Endothelial cell of umbilical vein (primary cell): ENCODE data around the gene PXMP4. TPM values are rescaled to one million over a fixed set of nuclear protein-coding genes. Genes with fewer than 3 reads are reported as not detected.

Experiments used
- BruUV-seq: library from RNA; stranded (reverse); fragments of 400-500 nt; replicated peaks from 2 replicates; lab custom pipeline; 2021; lab: Mats Ljungman, UMichigan
- CTCF ChIA-PET: fragments of 300-600, 350-600 bp; sonication (Branson Sonifier 250); formaldehyde crosslinking; loops from one replicate; lab custom pipeline; 2021; ENCODE audit warnings: antibody characterized with exemption, inconsistent platforms; lab: Charles Lee
- POLR2A ChIA-PET: fragments of 300-600, 350-600 bp; sonication (Branson Sonifier 250); formaldehyde crosslinking; loops from one replicate; lab custom pipeline; 2021; ENCODE audit warnings: antibody characterized with exemption, inconsistent platforms; lab: Charles Lee
- DNase-seq: peaks from one replicate; pipeline ENCODE4 v3.0.0-alpha.2; 2011; ENCODE audit warnings: low read depth, low spot score
- FAIRE-seq: peaks from 2 replicates; lab custom pipeline; 2011; peaks lifted over from hg19 to GRCh38; lab: Jason Lieb, UNC
- H2AFZ ChIP-seq: 2 replicates; pipeline ENCODE4 v1.6.0; 2012; ENCODE audit warnings: low read depth, low read length, control low read depth, inconsistent platforms
- H3K27ac ChIP-seq: 2 replicates; pipeline ENCODE4 v1.5.1; 2011; ENCODE audit warnings: low read depth, mild to moderate bottlenecking, control low read depth, low read length, moderate library complexity; ENCODE audit not compliant: insufficient read depth
- H3K27me3 ChIP-seq, 2 experiments: 2 replicates each; pipeline versions ENCODE4 v1.6.0 to v1.6.1; 2011; ENCODE audit warnings: low read length in 2 of 2, mixed read lengths in 1 of 2; ENCODE audit not compliant: control insufficient read depth in 2 of 2, insufficient read depth in 2 of 2
- H3K36me3 ChIP-seq, 2 experiments: 2 replicates in 1 of 2; 3 replicates in 1 of 2; pipeline ENCODE4 v1.5.1; 2011; ENCODE audit warnings: low read length in 2 of 2, mild to moderate bottlenecking in 1 of 2, moderate library complexity in 1 of 2; ENCODE audit not compliant: control insufficient read depth in 2 of 2, insufficient read depth in 2 of 2; ENCODE audit errors: extremely low read depth in 1 of 2
- H3K4me1 ChIP-seq: 3 replicates; pipeline ENCODE4 v1.5.1; 2011; ENCODE audit warnings: mild to moderate bottlenecking, low read length; ENCODE audit not compliant: control insufficient read depth, insufficient read depth; ENCODE audit errors: extremely low read depth
- H3K4me2 ChIP-seq: 2 replicates; pipeline ENCODE4 v1.6.1; 2011; ENCODE audit warnings: low read length, control low read depth, mixed read lengths; ENCODE audit not compliant: insufficient read depth
- H3K4me3 ChIP-seq, 3 experiments: fragments of 200-600 bp in 1 of 3; sonication (generic), shearing (Covaris generic) in 1 of 3; replicated peaks in 1 of 3; 2 replicates each; pipeline ENCODE4 v1.5.1; 2011 to 2016; ENCODE audit warnings: control low read depth in 3 of 3, low read length in 3 of 3, mild to moderate bottlenecking in 2 of 3, inconsistent platforms in 1 of 3, low read depth in 1 of 3, moderate library complexity in 1 of 3; ENCODE audit not compliant: insufficient read depth in 1 of 3
- H3K79me2 ChIP-seq: 2 replicates; pipeline ENCODE4 v1.6.0; 2012; ENCODE audit warnings: low read length, inconsistent platforms; ENCODE audit not compliant: control insufficient read depth, insufficient read depth
- H3K9ac ChIP-seq: replicated peaks from 2 replicates; pipeline ENCODE3; 2011; ENCODE audit warnings: low read length, control low read depth; ENCODE audit not compliant: insufficient read depth; ENCODE audit errors: extremely low read depth
- H3K9me1 ChIP-seq: replicated peaks from 3 replicates; pipeline ENCODE4 v1.6.0; 2011; ENCODE audit warnings: mild to moderate bottlenecking, low read length; ENCODE audit not compliant: control insufficient read depth, insufficient read depth; ENCODE audit errors: extremely low read depth
- H3K9me3 ChIP-seq: replicated peaks from 2 replicates; pipeline ENCODE4 v1.5.1; 2012; ENCODE audit warnings: low read length, inconsistent platforms; ENCODE audit not compliant: control insufficient read depth, insufficient read depth
- H4K20me1 ChIP-seq: replicated peaks from 2 replicates; pipeline ENCODE3; 2011; ENCODE audit warnings: mild to moderate bottlenecking, low read length; ENCODE audit not compliant: control insufficient read depth, insufficient read depth; ENCODE audit errors: extremely low read depth
- EZH2 ChIP-seq: IDR thresholded peaks from 2 replicates; pipeline ENCODE4 v1.6.1; 2012; ENCODE audit warnings: borderline replicate concordance, low read depth, mild to moderate bottlenecking, moderate library complexity, low read length, inconsistent platforms; ENCODE audit not compliant: severe bottlenecking
- FOS ChIP-seq: IDR thresholded peaks from 2 replicates; pipeline ENCODE4 v1.6.1; 2011; ENCODE audit warnings: mild to moderate bottlenecking, low read length, moderate library complexity, borderline replicate concordance; ENCODE audit not compliant: insufficient read depth
- JUN ChIP-seq: IDR thresholded peaks from 2 replicates; pipeline ENCODE4 v1.6.1; 2011; ENCODE audit warnings: borderline replicate concordance, low read depth; ENCODE audit not compliant: insufficient read length, insufficient read depth
- MAX ChIP-seq: IDR thresholded peaks from 2 replicates; pipeline ENCODE4 v1.6.1; 2011; ENCODE audit not compliant: insufficient read depth, insufficient read length
- MYC ChIP-seq: IDR thresholded peaks from one replicate; pipeline ENCODE4 v1.6.1; 2011; ENCODE audit warnings: mild to moderate bottlenecking, low read depth, low read length
- POLR2A ChIP-seq: IDR thresholded peaks from 2 replicates; pipeline ENCODE4 v1.6.1; 2012; ENCODE audit warnings: low read depth, mild to moderate bottlenecking, control low read depth, low read length
- POLR2AphosphoS5 ChIP-seq: IDR thresholded peaks from 2 replicates; pipeline ENCODE4 v1.6.1; 2012; ENCODE audit warnings: low read depth, mild to moderate bottlenecking, control low read depth, low read length, moderate library complexity; ENCODE audit not compliant: insufficient read depth
- dilution Hi-C: fragments of 300-500 bp; cut with MboI; formaldehyde crosslinking; loops from one replicate; pipeline ENCODE4 v1.15.0; 2019; ENCODE audit warnings: low sequenced_read_pairs; ENCODE audit not compliant: extremely low pct_ligation_motif_present
- intact Hi-C: fragments of 100-400 bp; cut with micrococcal nuclease; formaldehyde crosslinking; loops from one replicate; pipeline ENCODE4 v1.10.0; 2022
- polyA plus RNA-seq, 4 experiments: library from polyadenylated mRNA; depleted of rRNA in 3 of 4; stranded (reverse) in 3 of 4; unstranded in 1 of 4; fragments of >200 nt; gene quantifications; 2 replicates each; pipeline versions ENCODE4 v1.2.1 to v1.2.3, GENCODE V29; 2011 to 2012; ENCODE audit warnings: missing spikeins in 1 of 4
- total RNA-seq: library from RNA; stranded (reverse); gene quantifications from 2 replicates; pipeline ENCODE4 v1.2.3, GENCODE V29; 2021
- TF ChIP-seq, protein P1 (sequence below), 2 donors: IDR thresholded peaks; 1 replicate in 1 of 2; 2 replicates in 1 of 2; pipeline ENCODE4 v1.5.1; 2011; ENCODE audit warnings: low read length in 2 of 2, mild to moderate bottlenecking in 2 of 2, moderate library complexity in 2 of 2, control low read depth in 1 of 2, inconsistent platforms in 1 of 2, low read depth in 1 of 2; ENCODE audit not compliant: insufficient read depth in 1 of 2; ENCODE audit errors: extremely low read depth in 1 of 2

Gene PXMP4
- total and polyA plus RNA-seq, 2 donors (not counting 3 experiments of a cell fraction or from before 2014, with no cell fraction given): 6.9 to 8.5 TPM

- TF ChIP-seq, protein P1, sequence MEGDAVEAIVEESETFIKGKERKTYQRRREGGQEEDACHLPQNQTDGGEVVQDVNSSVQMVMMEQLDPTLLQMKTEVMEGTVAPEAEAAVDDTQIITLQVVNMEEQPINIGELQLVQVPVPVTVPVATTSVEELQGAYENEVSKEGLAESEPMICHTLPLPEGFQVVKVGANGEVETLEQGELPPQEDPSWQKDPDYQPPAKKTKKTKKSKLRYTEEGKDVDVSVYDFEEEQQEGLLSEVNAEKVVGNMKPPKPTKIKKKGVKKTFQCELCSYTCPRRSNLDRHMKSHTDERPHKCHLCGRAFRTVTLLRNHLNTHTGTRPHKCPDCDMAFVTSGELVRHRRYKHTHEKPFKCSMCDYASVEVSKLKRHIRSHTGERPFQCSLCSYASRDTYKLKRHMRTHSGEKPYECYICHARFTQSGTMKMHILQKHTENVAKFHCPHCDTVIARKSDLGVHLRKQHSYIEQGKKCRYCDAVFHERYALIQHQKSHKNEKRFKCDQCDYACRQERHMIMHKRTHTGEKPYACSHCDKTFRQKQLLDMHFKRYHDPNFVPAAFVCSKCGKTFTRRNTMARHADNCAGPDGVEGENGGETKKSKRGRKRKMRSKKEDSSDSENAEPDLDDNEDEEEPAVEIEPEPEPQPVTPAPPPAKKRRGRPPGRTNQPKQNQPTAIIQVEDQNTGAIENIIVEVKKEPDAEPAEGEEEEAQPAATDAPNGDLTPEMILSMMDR (IDR thresholded peaks at IDR 0.05; ENCODE audit: extremely low read depth in 1 of 2, insufficient read depth in 1 of 2, low read depth in 1 of 2, low read length in 2 of 2): no peak
- TF ChIP-seq JUN (no peak), EZH2 (no peak), POLR2AphosphoS5 (no peak), FOS (no peak), POLR2A (no peak), MYC (no peak), MAX (no peak)
- Histone ChIP-seq H3K4me1 (no peaks in the 10 kb centered on the region), H3K27me3 (no peaks in the 10 kb centered on the region), H4K20me1 (no peaks in the 10 kb centered on the region), H3K27ac (no peak overlapping the region), H3K4me3 (no peak overlapping the region), H3K36me3 (peaks cover 0 to 2% of the 10 kb centered on the region in 2 experiments), H2AFZ (no peak overlapping the region), H3K9ac (no peak overlapping the region), H3K9me1 (no peaks in the 10 kb centered on the region), H3K79me2 (no peaks in the 10 kb centered on the region), H3K4me2 (no peak overlapping the region), H3K9me3 (no peaks in the 10 kb centered on the region)
- intact Hi-C loops (no loop called here), dilution Hi-C loops (no loop called here)
- no peak for DNase-seq
- ChIA-PET CTCF (no interaction called here), POLR2A (no interaction called here)
- no TSS peak for BruUV-seq
- FAIRE-seq: no peak
Observed at GRCh38 chr20:33709398-33709797, 10.7 kb downstream of the PXMP4 start.
